B cell (primary cell): ENCODE measurements around the gene ZMIZ1. TPM values are rescaled to one million over a fixed set of nuclear protein-coding genes. Genes with fewer than 3 reads are reported as not detected.

ENCODE experiments used
- ATAC-seq: fragments of 200-7000 bp; cut with Tn5 transposase; one replicate; pipeline ENCODE4 v1.10.0; 2021; ENCODE audit warnings: low read depth, mild to moderate bottlenecking, moderate number of reproducible peaks, moderate library complexity
- CTCF ChIA-PET: fragments of 350-600 bp; sonication (Branson Sonifier 250); formaldehyde crosslinking; loops from one replicate; lab custom pipeline; 2021; ENCODE audit warnings: antibody characterized with exemption, inconsistent platforms; lab: Charles Lee
- POLR2A ChIA-PET: fragments of 350-600 bp; sonication (Branson Sonifier 250); formaldehyde crosslinking; loops from one replicate; lab custom pipeline; 2021; ENCODE audit warnings: antibody characterized with exemption; lab: Charles Lee
- DNase-seq: peaks from one replicate; pipeline ENCODE4 v3.0.0; 2013
- H2AFZ ChIP-seq: 2 replicates; pipeline ENCODE4 v1.6.1; 2012; ENCODE audit warnings: mild to moderate bottlenecking, low read depth, low read length; ENCODE audit not compliant: insufficient read depth, poor library complexity, severe bottlenecking
- H3K27ac ChIP-seq, 2 donors: 1 replicate in 1 of 2; 2 replicates in 1 of 2; pipeline ENCODE4 v1.5.1; 2012 to 2013; ENCODE audit warnings: low read length in 2 of 2, mild to moderate bottlenecking in 2 of 2, moderate library complexity in 1 of 2
- H3K27me3 ChIP-seq, 4 experiments: fragments of 200-600 bp in 1 of 4; sonication (generic) in 1 of 4; replicated peaks in 1 of 4; 1 replicate in 2 of 4; 2 replicates in 2 of 4; pipeline versions ENCODE4 v1.6.1 to v1.7.0; 2013 to 2016; ENCODE audit warnings: low read length in 3 of 4, mild to moderate bottlenecking in 2 of 4, mixed read lengths in 1 of 4, moderate library complexity in 1 of 4; ENCODE audit not compliant: insufficient read depth in 4 of 4, control insufficient read depth in 3 of 4; ENCODE audit errors: control extremely low read depth in 1 of 4
- H3K36me3 ChIP-seq, 2 experiments: replicated peaks in 1 of 2; 1 replicate in 1 of 2; 2 replicates in 1 of 2; pipeline versions ENCODE4 v1.6.1 to v1.7.1; 2013; ENCODE audit warnings: low read length in 1 of 2; ENCODE audit not compliant: insufficient read depth in 2 of 2, control insufficient read depth in 1 of 2; ENCODE audit errors: control extremely low read depth in 1 of 2, extremely low read depth in 1 of 2
- H3K4me1 ChIP-seq, 2 donors: fragments of 200-600 bp in 1 of 2; sonication (generic) in 1 of 2; 1 replicate in 1 of 2; 2 replicates in 1 of 2; pipeline versions ENCODE4 v1.5.1 to v1.6.1; 2013 to 2017; ENCODE audit warnings: low read length in 2 of 2; ENCODE audit not compliant: control insufficient read depth in 2 of 2, insufficient read depth in 2 of 2
- H3K4me2 ChIP-seq: replicated peaks from 2 replicates; pipeline ENCODE3; 2012; ENCODE audit warnings: mild to moderate bottlenecking, low read depth, low read length; ENCODE audit not compliant: poor library complexity, severe bottlenecking
- H3K4me3 ChIP-seq, 5 experiments: fragments of 200-600 bp in 1 of 5; sonication (generic) in 1 of 5; 1 replicate in 3 of 5; 2 replicates in 2 of 5; pipeline versions ENCODE4 v1.5.1 to v1.7.0; 2011 to 2016; ENCODE audit warnings: low read length in 4 of 5, mild to moderate bottlenecking in 4 of 5, low read depth in 2 of 5, control low read depth in 1 of 5, moderate library complexity in 1 of 5; ENCODE audit not compliant: insufficient read depth in 1 of 5; ENCODE audit errors: control extremely low read depth in 1 of 5, extremely low read depth in 1 of 5
- H3K79me2 ChIP-seq: fragments of 200-600 bp; sonication (generic); one replicate; pipeline ENCODE4 v1.6.0; 2016; ENCODE audit warnings: low read length; ENCODE audit not compliant: control insufficient read depth, insufficient read depth
- H3K9ac ChIP-seq: fragments of 200-600 bp; sonication (generic); 2 replicates; pipeline ENCODE4 v1.6.1; 2017; ENCODE audit warnings: mild to moderate bottlenecking, low read length, moderate library complexity
- H3K9me3 ChIP-seq, 3 donors: one replicate each; pipeline versions ENCODE4 v1.6.1 to v1.7.1; 2013; ENCODE audit warnings: low read length in 2 of 3; ENCODE audit not compliant: control insufficient read depth in 2 of 3, insufficient read depth in 1 of 3; ENCODE audit errors: control extremely low read depth in 1 of 3
- H4K20me1 ChIP-seq: 2 replicates; pipeline ENCODE4 v1.6.0; 2012; ENCODE audit warnings: mild to moderate bottlenecking, low read length; ENCODE audit not compliant: insufficient read depth, control insufficient read depth, poor library complexity, severe bottlenecking
- H3K27ac Mint-ChIP-seq: one replicate; pipeline ENCODE4 v1.8.0; 2021; ENCODE audit warnings: mixed read lengths
- H3K27me3 Mint-ChIP-seq: one replicate; pipeline ENCODE4 v1.8.0; 2021; ENCODE audit warnings: mixed read lengths
- H3K4me1 Mint-ChIP-seq: one replicate; pipeline ENCODE4 v1.8.0; 2021; ENCODE audit warnings: mixed read lengths
- H3K4me3 Mint-ChIP-seq: one replicate; pipeline ENCODE4 v1.8.0; 2021; ENCODE audit warnings: mixed read lengths
- H3K9me3 Mint-ChIP-seq: one replicate; pipeline ENCODE4 v1.8.0; 2022; ENCODE audit warnings: mixed read lengths; ENCODE audit not compliant: insufficient read depth
- EZH2 ChIP-seq: IDR thresholded peaks from 2 replicates; pipeline ENCODE4 v1.6.1; 2012; ENCODE audit warnings: borderline replicate concordance, low read depth, mild to moderate bottlenecking, moderate library complexity, low read length; ENCODE audit not compliant: insufficient read depth, poor library complexity, severe bottlenecking
- WGBS: methylation state at CpG from one replicate; pipeline ENCODE4 v1.1.5; 2013; ENCODE audit warnings: missing lambda C conversion rate; ENCODE audit not compliant: insufficient coverage; 5-methylcytosine and 5-hydroxymethylcytosine counted together
- intact Hi-C: fragments of 100-400 bp; cut with micrococcal nuclease; formaldehyde crosslinking; loops from one replicate; pipeline ENCODE4 v1.10.0; 2022
- polyA plus RNA-seq: library from polyadenylated mRNA; depleted of rRNA; stranded (reverse); fragments of >200 nt; gene quantifications from 2 replicates; pipeline ENCODE4 v1.2.3, GENCODE V29; 2012
- total RNA-seq, 2 donors: library from RNA; stranded (reverse); fragments of 120-200 nt in 1 of 2; gene quantifications; 1 replicate in 1 of 2; 2 replicates in 1 of 2; pipeline versions ENCODE4 v1.2.3 to v1.2.4, GENCODE V29; 2013 to 2022
- TF ChIP-seq, protein P1 (sequence below): fragments of 200-600 bp; IDR thresholded peaks from one replicate; pipeline ENCODE4 v1.8.0; 2022; ENCODE audit warnings: antibody characterized with exemption, mild to moderate bottlenecking

The ZMIZ1 gene
- total and polyA plus RNA-seq, 2 donors (not counting 1 experiment from before 2014, with no cell fraction given), result 14.3 to 64.9 TPM

DNA sequence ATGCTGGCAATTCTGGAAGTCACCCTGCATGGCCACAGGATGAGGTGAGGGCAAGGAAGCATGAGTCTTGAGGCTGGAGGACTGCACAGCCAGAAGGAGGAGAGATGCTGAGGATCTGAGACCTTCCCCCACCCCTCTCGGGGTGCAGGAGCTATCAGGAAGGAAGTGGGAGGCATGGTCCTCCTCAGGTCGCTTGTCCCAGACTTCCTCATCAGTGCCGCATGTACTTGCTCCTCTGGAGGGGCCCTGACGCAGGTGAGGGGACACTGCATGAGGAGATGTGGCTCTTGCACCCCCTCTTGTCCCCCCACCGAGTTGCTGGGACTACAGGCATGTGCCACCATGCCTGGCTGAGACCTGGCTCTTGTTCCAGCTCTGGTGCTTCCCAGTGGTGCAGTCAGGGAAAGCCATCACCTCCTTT is 5.7 kb upstream of the ZMIZ1 start:
- no peak overlapping the region for H3K4me2 ChIP-seq
- ChIA-PET POLR2A (no interaction called here), CTCF (no interaction called here)
- no peaks in the 10 kb centered on the region for H4K20me1 ChIP-seq
- WGBS, result 4% methylated on average over 5 of the region's 5 CpGs
- intact Hi-C loops, result no loop called here
- ATAC-seq (no peak), DNase-seq (no peak)
- Mint-ChIP-seq H3K4me1 (peaks cover 14% of the 10 kb centered on the region), H3K9me3 (no peaks in the 10 kb centered on the region), H3K27ac (no peak overlapping the region), H3K4me3 (no peak overlapping the region), H3K27me3 (peaks cover 24% of the 10 kb centered on the region)
- no peak overlapping the region for H2AFZ ChIP-seq
- no peak overlapping the region for H3K4me3 ChIP-seq
- peaks cover 0 to 5% (median 1%) of the 10 kb centered on the region in 4 experiments for H3K27me3 ChIP-seq
- H3K27ac ChIP-seq, result no peak overlapping the region
- no peak for TF ChIP-seq EZH2
- TF ChIP-seq, protein P1, sequence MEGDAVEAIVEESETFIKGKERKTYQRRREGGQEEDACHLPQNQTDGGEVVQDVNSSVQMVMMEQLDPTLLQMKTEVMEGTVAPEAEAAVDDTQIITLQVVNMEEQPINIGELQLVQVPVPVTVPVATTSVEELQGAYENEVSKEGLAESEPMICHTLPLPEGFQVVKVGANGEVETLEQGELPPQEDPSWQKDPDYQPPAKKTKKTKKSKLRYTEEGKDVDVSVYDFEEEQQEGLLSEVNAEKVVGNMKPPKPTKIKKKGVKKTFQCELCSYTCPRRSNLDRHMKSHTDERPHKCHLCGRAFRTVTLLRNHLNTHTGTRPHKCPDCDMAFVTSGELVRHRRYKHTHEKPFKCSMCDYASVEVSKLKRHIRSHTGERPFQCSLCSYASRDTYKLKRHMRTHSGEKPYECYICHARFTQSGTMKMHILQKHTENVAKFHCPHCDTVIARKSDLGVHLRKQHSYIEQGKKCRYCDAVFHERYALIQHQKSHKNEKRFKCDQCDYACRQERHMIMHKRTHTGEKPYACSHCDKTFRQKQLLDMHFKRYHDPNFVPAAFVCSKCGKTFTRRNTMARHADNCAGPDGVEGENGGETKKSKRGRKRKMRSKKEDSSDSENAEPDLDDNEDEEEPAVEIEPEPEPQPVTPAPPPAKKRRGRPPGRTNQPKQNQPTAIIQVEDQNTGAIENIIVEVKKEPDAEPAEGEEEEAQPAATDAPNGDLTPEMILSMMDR, result no peak
- H3K9me3 ChIP-seq, result no peaks in the 10 kb centered on the region
- no peak overlapping the region for H3K9ac ChIP-seq
- H3K4me1 ChIP-seq, result peaks cover 2 to 14% of the 10 kb centered on the region in 2 donors
- no peaks in the 10 kb centered on the region for H3K36me3 ChIP-seq
- H3K79me2 ChIP-seq, result no peaks in the 10 kb centered on the region

DNA sequence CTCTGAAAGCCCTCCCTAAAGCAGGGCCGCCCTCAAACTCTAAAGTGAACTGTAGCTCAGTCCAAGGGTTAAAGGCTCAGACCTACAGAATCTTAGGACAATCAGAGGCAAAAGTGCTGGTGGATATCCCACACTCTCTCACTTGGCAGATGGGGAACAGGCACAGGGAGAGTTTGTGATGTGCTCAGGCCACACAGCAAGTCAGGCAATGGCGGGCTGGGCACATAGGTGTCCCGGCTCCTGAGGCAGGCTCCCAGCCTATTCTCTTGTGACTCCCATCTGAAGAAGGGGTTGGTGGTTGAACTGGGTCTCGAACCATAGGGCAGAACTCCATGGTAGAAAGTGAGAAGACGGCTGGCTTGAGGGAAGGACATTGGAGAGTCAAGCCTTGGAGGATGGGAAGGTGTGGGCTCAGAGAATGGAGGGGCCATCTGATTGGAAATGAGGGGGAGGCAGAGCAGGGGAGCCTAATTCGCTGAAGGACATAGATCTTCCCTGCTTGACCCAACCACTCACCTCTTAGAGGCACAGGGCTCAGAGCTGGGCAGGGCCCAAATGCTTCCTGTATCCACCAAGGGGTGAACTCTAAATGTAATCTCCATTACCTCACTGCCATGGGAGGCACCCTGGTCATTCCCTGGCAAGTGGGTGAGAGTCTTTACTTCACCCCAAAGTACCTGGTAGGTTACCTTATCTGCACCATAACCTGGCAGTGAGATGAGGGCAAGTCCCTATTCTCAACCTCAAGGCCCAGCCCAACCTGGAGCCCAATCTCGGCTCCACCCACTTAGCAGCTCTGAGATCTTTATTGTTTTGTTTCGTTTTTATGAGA is 4.9 kb upstream of the ZMIZ1 start:
- no peak for ATAC-seq
- TF ChIP-seq, protein P1, result no peak
- no peak for TF ChIP-seq EZH2
- H3K27me3 Mint-ChIP-seq, result peaks cover 19% of the 10 kb centered on the region
- H3K4me1 Mint-ChIP-seq, result peaks cover 17% of the 10 kb centered on the region
- intact Hi-C loops, result no loop called here
- WGBS, result 90% methylated on average over 6 of the region's 8 CpGs
- POLR2A ChIA-PET, result no interaction called here
- no peaks in the 10 kb centered on the region for H3K36me3 ChIP-seq
- peaks cover 5 to 19% of the 10 kb centered on the region in 2 donors for H3K4me1 ChIP-seq
- CTCF ChIA-PET, result no interaction called here
- H4K20me1 ChIP-seq, result no peaks in the 10 kb centered on the region
- H3K9me3 ChIP-seq, result no peaks in the 10 kb centered on the region
- no peak overlapping the region for H3K9ac ChIP-seq
- no peak overlapping the region for H2AFZ ChIP-seq
- H3K27ac ChIP-seq, result no peak overlapping the region
- H3K27ac Mint-ChIP-seq, result no peak overlapping the region
- no peak overlapping the region for H3K4me3 ChIP-seq
- no peak overlapping the region for H3K4me2 ChIP-seq
- H3K4me3 Mint-ChIP-seq, result no peak overlapping the region
- H3K27me3 ChIP-seq, result peaks cover 0 to 5% (median 1%) of the 10 kb centered on the region in 4 experiments
- H3K9me3 Mint-ChIP-seq, result no peaks in the 10 kb centered on the region
- H3K79me2 ChIP-seq, result no peaks in the 10 kb centered on the region
- no peak for DNase-seq
